Forelimb muscle (tissue), 1 donor: Measurements from ENCODE around the gene MAP3K20. TPM values are rescaled to one million over a fixed set of nuclear protein-coding genes. Genes with fewer than 3 reads are reported as not detected.
"Not testable (repeated sequence)": the region's sequence is repeated elsewhere in the genome, so short reads cannot be mapped to it uniquely, and the experiment has no call there.

ENCODE experiments used
- DNase-seq: peaks from one replicate; pipeline ENCODE4 v3.0.0-alpha.2; 2013; ENCODE audit warnings: low read depth
- polyA plus RNA-seq: library from polyadenylated mRNA; unstranded; fragments of 120-200 nt; gene quantifications from one replicate; pipeline ENCODE4 v1.2.1, GENCODE V29; 2013; ENCODE audit not compliant: insufficient read length

The MAP3K20 gene
- polyA plus RNA-seq, 1 donor, result 103 TPM

GRCh38 chr2:173278794-173279526 lies 203.3 kb downstream of the MAP3K20 start:
- no peak for DNase-seq

- no peak for DNase-seq
Measured at GRCh38 chr2:173279527-173279868, 203.9 kb downstream of the MAP3K20 start.

GRCh38 chr2:173280853-173281252 lies 205.2 kb downstream of the MAP3K20 start:
- DNase-seq, result no peak

- not testable (repeated sequence) for DNase-seq
Measured at GRCh38 chr2:173281898-173282297, 206.3 kb downstream of the MAP3K20 start.

GRCh38 chr2:173282795-173283545 lies 207.3 kb downstream of the MAP3K20 start:
- no peak for DNase-seq

- DNase-seq, result no peak
Measured at GRCh38 chr2:173286153-173286809, 210.6 kb downstream of the MAP3K20 start.

- DNase-seq, result no peak
Measured at GRCh38 chr2:173287594-173287993, 211.9 kb downstream of the MAP3K20 start.

DNA sequence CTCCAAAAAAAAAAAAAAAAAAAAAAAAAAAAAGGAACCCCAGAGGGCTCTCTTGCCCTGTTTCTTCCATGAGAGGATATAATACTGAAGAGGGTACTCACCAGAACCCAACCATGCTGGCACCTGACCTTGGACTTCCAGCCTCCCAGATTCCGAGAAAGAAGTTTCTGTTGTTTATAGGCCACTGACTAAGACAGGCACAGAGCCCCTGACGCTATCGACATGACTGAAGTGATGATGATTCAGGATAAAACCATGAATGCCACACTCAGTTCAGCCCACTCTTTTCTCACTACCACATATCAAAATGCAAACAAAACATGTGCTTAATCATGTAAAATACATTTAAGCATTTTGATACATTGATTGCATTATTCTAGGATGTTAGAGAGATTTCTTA lies 212.9 kb downstream of the MAP3K20 start:
- DNase-seq, result no peak

- DNase-seq, result no peak
Measured at GRCh38 chr2:173290046-173290445, 214.4 kb downstream of the MAP3K20 start.

DNA sequence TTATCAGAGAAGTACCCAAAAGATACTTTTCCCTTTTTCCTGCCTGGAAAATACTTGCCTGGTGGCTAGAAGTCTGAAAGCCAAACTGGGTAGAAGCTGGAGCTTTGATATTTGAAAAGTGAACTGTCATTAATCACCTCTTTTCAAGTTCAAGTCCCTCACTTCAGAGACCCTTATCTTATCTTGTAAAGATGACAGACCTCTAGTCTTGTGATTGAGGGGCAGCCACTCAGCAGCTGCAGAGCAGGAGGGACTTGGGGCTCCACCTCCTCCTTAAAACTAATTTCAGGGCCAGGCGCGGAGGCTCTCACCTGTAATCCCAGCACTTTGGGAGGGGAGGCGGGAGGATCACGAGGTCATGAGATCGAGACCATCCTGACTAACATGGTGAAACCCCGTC lies 214.9 kb downstream of the MAP3K20 start:
- DNase-seq, result no peak

DNA sequence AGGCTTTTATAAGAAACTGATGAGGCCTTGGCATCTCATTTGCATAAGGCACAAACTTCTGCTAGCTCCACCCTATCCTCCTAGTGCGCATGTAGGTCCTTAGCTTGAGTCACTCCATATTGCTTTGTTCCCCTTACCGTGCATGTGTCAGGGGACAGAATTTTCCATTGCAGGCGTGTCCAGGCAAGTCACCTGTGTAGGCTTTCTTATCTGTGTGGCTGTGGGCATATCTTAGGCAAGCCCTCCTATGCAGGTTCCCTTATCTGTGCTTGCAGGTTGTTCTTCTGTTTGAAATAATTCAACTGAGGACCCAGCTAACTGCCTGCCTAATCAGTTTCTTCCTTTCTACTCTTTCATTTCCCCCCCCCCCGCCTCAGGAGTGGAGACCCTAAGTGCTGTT lies 215.8 kb downstream of the MAP3K20 start:
- DNase-seq, result no peak

DNA sequence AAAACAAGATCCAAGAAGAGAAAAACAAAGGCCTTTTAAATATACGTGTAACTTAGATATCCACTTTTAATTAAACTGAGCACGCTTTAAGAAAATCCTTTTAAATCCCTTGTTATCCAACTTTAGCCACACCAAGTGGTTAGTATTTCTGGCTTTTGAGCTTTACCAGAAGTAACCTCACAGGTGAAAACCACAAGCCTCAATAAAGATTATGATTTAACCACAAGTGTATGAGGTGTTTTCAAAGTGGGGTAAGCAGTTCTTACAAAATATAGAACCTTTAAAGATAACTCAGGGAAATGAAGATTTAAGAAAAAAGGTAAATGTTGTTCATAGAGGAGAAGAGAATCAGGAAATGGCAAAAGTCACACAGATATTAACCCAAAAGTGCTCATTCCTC lies 220.6 kb downstream of the MAP3K20 start:
- DNase-seq, result no peak

GRCh38 chr2:173298536-173299097 lies 223.0 kb downstream of the MAP3K20 start:
- no peak for DNase-seq

DNA sequence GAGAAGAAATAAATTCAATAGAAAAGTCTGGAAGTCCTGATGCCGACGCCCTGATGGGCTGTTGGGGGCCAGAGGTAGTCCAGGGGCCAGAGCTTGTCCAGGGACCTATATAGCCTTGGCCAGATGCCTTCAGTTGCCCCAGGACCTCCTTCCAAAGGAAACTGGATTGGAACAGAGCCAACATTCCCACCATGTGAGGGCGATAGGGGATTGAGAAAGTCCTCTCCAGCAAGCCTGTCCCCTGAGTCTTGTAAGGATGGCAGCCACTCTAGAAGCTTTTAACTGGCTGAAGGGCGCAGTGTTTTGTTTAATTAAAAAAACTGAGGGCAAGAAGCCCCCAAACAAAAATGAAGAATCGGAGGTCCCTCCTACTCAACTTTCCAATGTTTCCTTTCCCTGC lies 224.1 kb downstream of the MAP3K20 start:
- DNase-seq, result no peak

GRCh38 chr2:173300458-173300857 lies 224.8 kb downstream of the MAP3K20 start:
- DNase-seq, result no peak

DNA sequence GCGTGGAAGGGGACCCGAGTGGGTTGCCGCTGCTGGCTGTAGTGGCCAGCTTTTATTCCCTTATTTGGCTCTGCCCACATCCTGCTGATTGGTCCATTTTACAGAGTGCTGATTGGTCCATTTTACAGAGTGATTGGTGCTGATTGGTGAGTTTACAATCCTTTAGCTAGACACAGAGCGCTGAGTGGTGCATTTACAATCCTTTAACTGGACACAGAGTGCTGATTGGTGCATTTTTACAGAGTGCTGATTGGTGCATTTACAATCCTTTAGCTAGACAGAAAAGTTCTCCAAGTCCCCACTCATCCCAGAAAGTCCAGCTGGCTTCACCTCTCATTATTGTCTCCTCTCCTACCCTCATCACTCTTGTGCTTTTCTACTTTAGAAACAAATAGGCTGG lies 225.9 kb downstream of the MAP3K20 start:
- not testable (repeated sequence) for DNase-seq

DNA sequence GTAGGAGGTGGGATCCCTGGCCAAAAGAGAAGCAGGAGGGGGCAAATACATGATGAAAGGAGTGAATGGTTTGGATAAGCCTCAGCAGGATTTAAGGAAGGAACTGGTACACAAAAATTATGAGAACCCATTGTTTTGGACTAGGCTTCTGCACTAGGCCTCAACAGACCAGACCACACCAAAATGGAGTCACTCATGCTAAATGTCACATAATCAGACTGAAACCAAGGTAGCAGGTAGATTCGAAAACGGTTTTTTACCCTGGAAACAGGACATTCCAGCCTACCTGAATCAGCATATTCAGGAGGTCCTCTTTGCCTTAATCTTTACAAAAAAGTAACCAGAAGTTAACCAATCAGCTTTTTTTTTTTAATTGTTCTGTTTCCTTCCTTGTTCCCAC lies 229.7 kb downstream of the MAP3K20 start:
- no peak for DNase-seq

DNA sequence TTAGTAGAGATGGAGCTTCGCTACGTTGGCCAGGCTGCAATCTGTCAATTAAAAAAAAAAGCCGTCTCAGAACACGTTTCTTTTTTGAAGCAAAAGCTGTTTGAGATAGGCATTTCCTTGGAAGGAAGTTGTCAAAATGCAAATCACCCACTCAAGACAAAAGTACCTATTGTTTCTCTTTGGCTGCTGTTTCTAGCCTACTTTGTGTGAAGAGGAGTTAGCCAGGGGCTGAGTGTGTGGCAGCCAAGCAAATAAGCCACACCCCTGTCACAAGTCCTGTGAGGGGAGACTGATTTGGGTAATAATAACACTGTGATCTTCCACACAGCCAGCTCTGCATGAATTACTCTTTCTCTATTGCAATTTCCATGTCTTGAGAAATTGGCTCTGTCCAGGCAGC lies 231.6 kb downstream of the MAP3K20 start:
- DNase-seq, result no peak

- DNase-seq, result not testable (repeated sequence)
Measured at GRCh38 chr2:173309370-173309769, 233.7 kb downstream of the MAP3K20 start.

- no peak for DNase-seq
Measured at GRCh38 chr2:173311844-173312606, 236.4 kb downstream of the MAP3K20 start.
